GM18519 (cell line): ENCODE measurements around the gene ALCAM.

Experiments used
- ATAC-seq: cut with Tn5 transposase; IDR thresholded peaks from one replicate; pipeline ENCODE4 v1.9.1; 2021; ENCODE audit warnings: mild to moderate bottlenecking, moderate library complexity; ENCODE audit not compliant: unreplicated experiment, low FRiP score

Gene ALCAM

GRCh38 chr3:105366326-105367062 lies at the start of gene ALCAM:
Gene ALCAM, plus strand, starts transcription at chr3:105366909.
- peak; percentile 50 for ATAC-seq

GRCh38 chr3:105317841-105318240 lies 48.9 kb upstream of the ALCAM start:
- no peak for ATAC-seq

- peak; percentile 96 for ATAC-seq
Measured at GRCh38 chr3:105322570-105323273, 44.0 kb upstream of the ALCAM start.

- no peak for ATAC-seq
Measured at GRCh38 chr3:105323274-105323599, 43.5 kb upstream of the ALCAM start.

GRCh38 chr3:105324951-105325350 lies 41.8 kb upstream of the ALCAM start:
- no peak for ATAC-seq

GRCh38 chr3:105327662-105328337 lies 38.9 kb upstream of the ALCAM start:
- no peak for ATAC-seq

- ATAC-seq: no peak
Measured at GRCh38 chr3:105328338-105328730, 38.4 kb upstream of the ALCAM start.

GRCh38 chr3:105332961-105333360 lies 33.7 kb upstream of the ALCAM start:
- no peak for ATAC-seq

- ATAC-seq: peak; percentile 57
Measured at GRCh38 chr3:105334138-105334882, 32.4 kb upstream of the ALCAM start.

GRCh38 chr3:105339946-105340345 lies 26.8 kb upstream of the ALCAM start:
- no peak for ATAC-seq

GRCh38 chr3:105343991-105344390 lies 22.7 kb upstream of the ALCAM start:
- no peak for ATAC-seq

GRCh38 chr3:105345156-105345555 lies 21.6 kb upstream of the ALCAM start:
- ATAC-seq: no peak

GRCh38 chr3:105347625-105348302 lies 18.9 kb upstream of the ALCAM start:
- peak; percentile 73 for ATAC-seq

GRCh38 chr3:105348307-105348706 lies 18.4 kb upstream of the ALCAM start:
- ATAC-seq: no peak

GRCh38 chr3:105349684-105350387 lies 16.9 kb upstream of the ALCAM start:
- ATAC-seq: no peak

GRCh38 chr3:105351821-105352220 lies 14.9 kb upstream of the ALCAM start:
- no peak for ATAC-seq

GRCh38 chr3:105352976-105353375 lies 13.7 kb upstream of the ALCAM start:
- no peak for ATAC-seq

- no peak for ATAC-seq
Measured at GRCh38 chr3:105353485-105354161, 13.1 kb upstream of the ALCAM start.

- ATAC-seq: no peak
Measured at GRCh38 chr3:105354429-105354828, 12.3 kb upstream of the ALCAM start.
